Measurements from ENCODE around the gene TMEM222.
A peak's percentile ranks its signal among the peaks of the same experiment; 100 is the strongest.

The TMEM222 gene

DNA sequence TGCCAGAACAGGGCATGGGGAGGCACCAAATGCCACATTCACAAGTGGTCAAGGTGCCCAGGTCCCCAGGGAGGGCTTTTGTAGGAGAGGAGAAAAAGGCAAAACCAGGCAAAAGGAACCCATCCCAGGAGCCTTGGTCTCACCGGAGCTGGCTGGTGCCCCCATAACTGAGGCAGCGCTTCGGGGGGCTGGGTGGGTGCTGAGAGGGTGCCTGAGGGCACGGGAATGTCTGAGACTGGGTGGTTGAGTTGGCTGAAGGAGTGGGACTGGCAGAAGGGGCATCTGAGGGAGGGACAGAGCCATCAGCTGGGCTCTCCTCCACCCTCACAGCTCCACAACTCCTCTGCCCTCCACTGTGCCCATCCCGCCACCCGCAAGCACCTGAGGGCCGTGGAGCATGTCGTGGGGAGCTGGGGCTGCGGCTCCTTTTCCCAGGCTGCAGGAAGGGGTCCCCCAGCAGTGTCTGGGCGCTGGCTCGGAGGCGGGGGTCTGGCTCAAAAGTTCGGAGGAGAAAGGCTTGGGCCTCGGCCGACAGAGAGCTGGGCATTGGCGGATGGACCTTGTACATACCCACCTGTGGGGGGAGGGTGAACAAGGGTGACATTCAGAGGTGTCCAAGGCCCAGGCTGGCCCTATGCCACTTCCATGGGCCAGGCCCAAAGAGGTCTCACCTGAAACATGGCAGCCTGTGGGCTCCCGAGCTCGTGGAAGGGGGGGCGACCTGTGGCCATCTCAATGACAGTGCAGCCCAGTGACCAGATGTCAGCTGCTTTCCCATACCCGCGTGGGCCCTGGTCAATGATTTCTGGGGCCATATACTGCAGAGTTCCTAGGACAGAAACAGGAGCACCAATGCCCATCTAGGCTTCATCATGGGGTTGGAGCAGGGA lies 36.3 kb downstream of the TMEM222 start:
- Mint-ChIP-seq H3K27me3 (no peaks in the 10 kb centered on the region), H3K4me3 (peak overlapping the region; percentile 74), H3K9me3 (no peaks in the 10 kb centered on the region), H3K27ac (no peak overlapping the region), H3K36me3 (no peaks in the 10 kb centered on the region), H3K4me1 (peaks cover 56% of the 10 kb centered on the region)
- ATAC-seq, result no peak

DNA sequence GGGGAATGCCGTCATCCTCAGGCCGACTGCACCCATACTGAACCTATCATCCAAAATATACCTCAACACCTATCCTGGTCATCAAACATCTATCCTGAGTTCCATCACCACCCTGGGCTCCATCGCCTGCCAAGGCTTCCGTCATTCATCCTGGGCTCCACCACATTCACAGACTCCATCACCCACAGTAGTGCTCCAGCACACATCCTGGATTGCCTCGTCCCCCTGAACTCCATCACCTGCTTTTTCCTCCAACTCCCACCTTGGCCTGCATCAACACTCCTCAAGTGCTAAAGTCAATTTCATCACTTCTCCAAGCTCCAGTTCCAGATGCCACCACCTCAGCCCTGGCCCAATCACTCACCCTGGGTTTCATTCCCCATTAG lies 37.0 kb downstream of the TMEM222 start:
- H3K27me3 Mint-ChIP-seq, result no peaks in the 10 kb centered on the region
- H3K4me1 Mint-ChIP-seq, result peaks cover 61% of the 10 kb centered on the region
- H3K27ac Mint-ChIP-seq, result no peak overlapping the region

DNA sequence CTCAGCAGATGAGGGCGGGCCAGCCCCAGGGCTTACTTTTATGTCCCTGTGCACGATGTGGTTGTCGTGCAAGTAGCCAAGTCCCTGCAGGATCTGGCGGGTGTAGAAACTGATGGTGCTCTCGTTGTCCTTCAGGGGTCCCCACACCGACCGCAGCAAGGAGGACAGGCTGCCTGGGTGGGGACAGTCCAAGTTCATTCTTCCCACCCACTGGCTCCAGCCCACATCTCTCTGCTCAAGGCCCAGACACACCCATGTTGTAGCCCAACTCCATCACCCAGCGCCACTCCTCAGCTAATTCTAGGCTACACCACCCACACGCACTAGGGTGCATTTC lies 37.8 kb downstream of the TMEM222 start:
- Mint-ChIP-seq H3K27ac (peak overlapping the region; percentile 60), H3K4me1 (peaks cover 69% of the 10 kb centered on the region), H3K27me3 (no peaks in the 10 kb centered on the region), H3K36me3 (no peaks in the 10 kb centered on the region), H3K4me3 (peak overlapping the region; percentile 74), H3K9me3 (no peaks in the 10 kb centered on the region)
- no peak for ATAC-seq

More for the DNA sequence above, 37.0 kb downstream of the TMEM222 start:
- no peak overlapping the region for H3K4me3 Mint-ChIP-seq
- ATAC-seq, result no peak
- H3K36me3 Mint-ChIP-seq, result no peaks in the 10 kb centered on the region
- no peaks in the 10 kb centered on the region for H3K9me3 Mint-ChIP-seq

GRCh38 chr1:27360159-27361043 lies 38.4 kb downstream of the TMEM222 start:
- peaks cover 71% of the 10 kb centered on the region for H3K4me1 Mint-ChIP-seq
- no peaks in the 10 kb centered on the region for H3K9me3 Mint-ChIP-seq
- no peaks in the 10 kb centered on the region for H3K27me3 Mint-ChIP-seq
- ATAC-seq, result peak; percentile 43
- peak overlapping the region; percentile 60 for H3K27ac Mint-ChIP-seq
- no peaks in the 10 kb centered on the region for H3K36me3 Mint-ChIP-seq
- H3K4me3 Mint-ChIP-seq, result peak overlapping the region; percentile 74

DNA sequence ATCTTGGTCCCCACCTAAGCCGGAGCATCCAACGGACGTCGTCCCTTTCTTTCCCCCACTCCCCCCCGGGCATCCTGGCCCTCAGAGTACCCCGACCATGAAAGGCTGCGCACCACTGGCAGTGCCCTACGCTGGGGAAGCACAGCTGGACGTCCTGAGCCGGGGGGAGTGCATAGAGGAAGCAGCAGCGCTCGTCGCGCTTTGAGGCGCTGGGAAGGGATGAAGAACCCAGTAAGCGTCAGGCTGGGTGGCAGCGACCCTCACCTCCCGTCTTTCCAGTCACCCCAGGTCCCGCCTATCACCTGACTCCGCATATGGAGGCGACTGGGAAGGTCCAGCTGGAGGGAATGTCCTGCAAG lies 39.1 kb downstream of the TMEM222 start:
- Mint-ChIP-seq H3K9me3 (no peaks in the 10 kb centered on the region), H3K4me3 (peak overlapping the region; percentile 74), H3K4me1 (peaks cover 71% of the 10 kb centered on the region), H3K27me3 (no peaks in the 10 kb centered on the region), H3K27ac (peak overlapping the region; percentile 60), H3K36me3 (no peaks in the 10 kb centered on the region)
- no peak for ATAC-seq

DNA sequence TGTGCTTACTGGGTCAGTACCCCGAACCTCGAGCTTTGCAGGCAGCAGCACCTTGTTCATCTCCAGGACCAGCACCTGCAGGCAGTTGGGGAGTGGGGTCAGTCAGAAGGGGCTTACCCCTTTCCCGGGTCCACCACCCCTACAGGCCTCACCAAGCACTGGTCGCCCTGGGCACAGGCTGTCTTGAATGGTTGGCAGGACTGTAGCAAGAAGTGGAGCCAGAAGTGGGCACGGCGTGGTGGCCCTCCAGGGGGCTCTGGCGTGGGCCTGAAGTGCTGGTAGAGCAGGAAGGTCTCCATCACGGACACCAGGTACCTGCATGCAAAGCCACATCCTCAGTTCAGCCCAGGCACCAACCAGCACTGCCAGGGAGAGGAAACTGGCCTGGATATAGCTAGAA lies 39.6 kb downstream of the TMEM222 start:
- no peaks in the 10 kb centered on the region for H3K27me3 Mint-ChIP-seq
- H3K9me3 Mint-ChIP-seq, result no peaks in the 10 kb centered on the region
- H3K27ac Mint-ChIP-seq, result peak overlapping the region; percentile 60
- no peaks in the 10 kb centered on the region for H3K36me3 Mint-ChIP-seq
- H3K4me1 Mint-ChIP-seq, result peaks cover 66% of the 10 kb centered on the region
- ATAC-seq, result no peak
- peak overlapping the region; percentile 37 for H3K4me3 Mint-ChIP-seq

DNA sequence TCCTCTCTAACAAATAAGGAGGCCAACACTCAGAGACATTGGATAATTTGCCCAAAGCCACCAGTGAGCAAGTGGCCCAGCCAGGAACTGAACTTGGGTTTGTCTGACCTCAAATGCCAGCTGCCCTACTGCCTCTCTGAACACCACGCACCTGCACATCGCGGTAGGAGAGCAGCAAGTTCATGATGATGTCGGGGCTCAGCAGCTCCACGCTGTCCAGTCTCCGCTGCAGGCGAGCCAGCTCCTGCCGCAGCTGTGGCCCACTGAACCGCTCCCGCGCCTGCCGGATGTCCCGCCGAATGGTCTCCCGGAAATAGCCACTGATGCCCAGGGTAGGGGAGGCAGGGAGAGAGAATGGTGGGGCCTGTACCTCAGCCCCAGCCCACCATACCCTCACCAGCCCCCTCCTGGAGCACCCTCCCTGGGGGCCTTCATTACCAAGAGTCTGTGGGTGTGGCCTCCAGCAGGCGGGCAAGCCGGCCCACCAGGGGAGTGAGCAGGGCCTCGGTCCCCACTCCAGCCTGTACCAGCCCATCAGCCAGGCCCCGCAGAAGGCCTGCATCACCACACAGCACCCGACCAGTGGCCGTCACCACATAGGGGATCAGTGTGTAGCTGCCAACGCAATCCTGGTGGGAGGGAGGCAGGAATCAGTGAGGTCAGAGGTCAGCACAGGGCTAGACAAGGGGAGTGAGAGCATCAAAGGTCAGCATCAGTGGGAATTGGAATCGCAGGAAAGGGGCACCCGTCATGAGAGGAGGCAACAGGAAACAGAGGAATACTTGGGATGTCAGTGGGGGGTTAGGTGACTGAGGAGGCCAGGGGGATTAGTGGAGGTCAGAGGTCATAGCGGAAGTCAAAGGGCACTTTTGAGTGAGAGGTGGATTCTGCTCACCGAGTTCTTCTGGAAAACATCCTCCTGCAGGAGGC lies 42.1 kb downstream of the TMEM222 start:
- Mint-ChIP-seq H3K4me3 (no peak overlapping the region), H3K36me3 (no peaks in the 10 kb centered on the region), H3K4me1 (peaks cover 62% of the 10 kb centered on the region)

DNA sequence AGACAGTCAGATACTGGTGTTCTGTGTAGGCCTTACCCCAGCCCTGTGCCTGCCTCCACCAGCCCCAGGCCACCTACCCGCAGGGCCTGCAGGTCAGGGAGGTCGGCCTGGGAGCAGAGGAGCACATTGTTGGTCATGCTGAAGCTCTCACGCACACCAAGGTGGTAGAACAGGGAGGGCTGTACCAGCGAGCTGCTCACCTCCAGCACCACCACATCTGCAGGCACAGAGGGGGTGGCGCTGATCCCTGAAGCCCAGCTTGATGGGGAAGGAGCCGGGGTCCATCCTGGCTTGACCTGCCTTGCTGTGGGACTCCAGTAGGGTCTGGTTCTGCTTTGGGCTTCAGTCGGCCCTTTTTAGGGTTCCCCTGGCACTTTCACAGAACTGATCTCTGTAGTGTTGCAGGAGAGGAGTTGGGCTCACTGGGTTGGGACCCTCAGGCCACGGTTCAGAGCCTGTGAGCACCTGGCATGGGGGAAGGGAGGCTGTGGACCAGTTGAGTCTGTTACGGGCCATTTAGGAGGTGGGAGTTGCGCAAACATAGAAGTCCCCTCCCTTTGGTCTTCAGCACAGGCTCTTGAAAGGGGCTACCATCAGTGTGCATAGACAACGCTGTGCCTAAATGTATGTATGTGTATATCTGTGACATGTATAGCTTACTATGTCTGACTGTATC lies 42.9 kb downstream of the TMEM222 start:
- Mint-ChIP-seq H3K4me3 (peak overlapping the region; percentile 93), H3K9me3 (no peaks in the 10 kb centered on the region), H3K27ac (peak overlapping the region; percentile 83), H3K36me3 (no peaks in the 10 kb centered on the region), H3K4me1 (peaks cover 62% of the 10 kb centered on the region), H3K27me3 (no peaks in the 10 kb centered on the region)
- no peak for ATAC-seq

More for the DNA sequence above, 42.1 kb downstream of the TMEM222 start:
- no peak overlapping the region for H3K27ac Mint-ChIP-seq
- no peak for ATAC-seq
- no peaks in the 10 kb centered on the region for H3K27me3 Mint-ChIP-seq
- no peaks in the 10 kb centered on the region for H3K9me3 Mint-ChIP-seq

GRCh38 chr1:27365372-27366112 lies 43.6 kb downstream of the TMEM222 start:
- Mint-ChIP-seq H3K4me3 (peak overlapping the region; percentile 93), H3K36me3 (no peaks in the 10 kb centered on the region), H3K4me1 (peaks cover 61% of the 10 kb centered on the region), H3K27ac (peak overlapping the region; percentile 83), H3K27me3 (no peaks in the 10 kb centered on the region), H3K9me3 (no peaks in the 10 kb centered on the region)
- peak; percentile 74 for ATAC-seq

DNA sequence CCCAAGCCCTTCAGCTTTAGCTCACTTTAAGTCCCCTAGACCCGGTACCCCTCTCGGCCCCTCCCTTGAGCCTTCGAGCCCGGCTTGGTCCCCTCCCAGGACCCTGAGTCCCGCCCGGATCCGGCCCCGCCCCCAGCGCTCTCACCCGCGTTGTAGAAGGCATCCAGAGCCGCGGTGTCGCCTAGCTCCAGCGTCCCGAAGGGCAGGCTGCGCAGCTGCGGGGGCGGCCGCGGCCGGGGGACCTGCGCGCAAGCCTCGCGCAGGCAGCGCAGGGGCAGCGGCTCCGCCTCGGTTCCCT lies 44.1 kb downstream of the TMEM222 start:
- peaks cover 56% of the 10 kb centered on the region for H3K4me1 Mint-ChIP-seq
- H3K4me3 Mint-ChIP-seq, result peak overlapping the region; percentile 93
- peak overlapping the region; percentile 83 for H3K27ac Mint-ChIP-seq
- H3K27me3 Mint-ChIP-seq, result no peaks in the 10 kb centered on the region
- no peaks in the 10 kb centered on the region for H3K36me3 Mint-ChIP-seq
- H3K9me3 Mint-ChIP-seq, result no peaks in the 10 kb centered on the region
- ATAC-seq, result peak; percentile 75

- Mint-ChIP-seq H3K4me1 (peaks cover 56% of the 10 kb centered on the region), H3K36me3 (no peaks in the 10 kb centered on the region), H3K4me3 (peak within 1 kb of the TSS; percentile 93), H3K9me3 (no peaks in the 10 kb centered on the region), H3K27me3 (no peaks in the 10 kb centered on the region), H3K27ac (peak within 1 kb of the TSS; percentile 83)
- ATAC-seq, result peak; percentile 56
Measured at GRCh38 chr1:27366411-27367159, 44.6 kb downstream of the TMEM222 start, which contains the start of gene MAP3K6. Gene MAP3K6, minus strand, starts transcription at chr1:27366961. Its CDS starts 364 bp downstream, at chr1:27366597.

GRCh38 chr1:27367160-27367650 lies 45.2 kb downstream of the TMEM222 start:
- Mint-ChIP-seq H3K4me3 (peak overlapping the region; percentile 78), H3K27ac (peak overlapping the region; percentile 36), H3K4me1 (peaks cover 62% of the 10 kb centered on the region), H3K9me3 (no peaks in the 10 kb centered on the region), H3K36me3 (no peaks in the 10 kb centered on the region), H3K27me3 (no peaks in the 10 kb centered on the region)
- no peak for ATAC-seq

GRCh38 chr1:27368869-27369582 lies 47.1 kb downstream of the TMEM222 start:
- no peak for ATAC-seq
- H3K27me3 Mint-ChIP-seq, result no peaks in the 10 kb centered on the region
- H3K4me3 Mint-ChIP-seq, result peak overlapping the region; percentile 42
- peaks cover 62% of the 10 kb centered on the region for H3K4me1 Mint-ChIP-seq
- H3K36me3 Mint-ChIP-seq, result no peaks in the 10 kb centered on the region
- H3K9me3 Mint-ChIP-seq, result no peaks in the 10 kb centered on the region
- peak overlapping the region; percentile 52 for H3K27ac Mint-ChIP-seq
